Right lobe of liver (tissue), 4 donors: ENCODE measurements around the gene NIPBL.

Source experiments
- POLR2A ChIP-seq: fragments of 450-650 bp; IDR thresholded peaks from one replicate; pipeline ENCODE4 v1.6.1; 2017; ENCODE audit warnings: antibody characterized with exemption, mild to moderate bottlenecking
- TF ChIP-seq, protein P1 (sequence below), 4 donors: fragments of 200-600 bp in 3 of 4; fragments of 450-650 bp in 1 of 4; IDR thresholded peaks; one replicate each; pipeline versions ENCODE4 v1.5.1 to v1.8.0; 2016 to 2022; ENCODE audit warnings: antibody characterized with exemption in 4 of 4, mild to moderate bottlenecking in 2 of 4
- donor health status: DM: no; HTN: no; CAD: no.
- donor health status: DM: no; HTN: no; CAD: no.
- donor health status: DM: no; HTN: yes; CAD: no.

DNA sequence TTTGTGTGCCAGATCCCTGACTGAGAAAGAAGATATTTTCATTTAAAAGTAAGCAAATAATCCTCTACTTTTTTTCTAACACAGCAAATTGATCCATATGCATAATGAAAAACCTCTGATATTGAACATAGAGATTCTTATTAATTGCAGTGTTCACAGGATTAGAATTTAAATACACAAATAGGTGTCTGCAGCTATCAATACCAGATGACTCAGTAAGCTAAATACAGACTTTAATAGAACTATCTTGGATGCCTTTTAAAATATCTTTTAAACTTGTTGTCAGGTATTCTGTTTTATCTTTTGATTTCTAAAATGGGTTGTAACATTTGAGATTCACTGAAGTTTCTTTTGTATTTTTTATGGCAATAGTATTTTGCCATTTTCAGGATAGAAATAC, 43.1 kb downstream of the NIPBL start:
- TF ChIP-seq, protein P1, sequence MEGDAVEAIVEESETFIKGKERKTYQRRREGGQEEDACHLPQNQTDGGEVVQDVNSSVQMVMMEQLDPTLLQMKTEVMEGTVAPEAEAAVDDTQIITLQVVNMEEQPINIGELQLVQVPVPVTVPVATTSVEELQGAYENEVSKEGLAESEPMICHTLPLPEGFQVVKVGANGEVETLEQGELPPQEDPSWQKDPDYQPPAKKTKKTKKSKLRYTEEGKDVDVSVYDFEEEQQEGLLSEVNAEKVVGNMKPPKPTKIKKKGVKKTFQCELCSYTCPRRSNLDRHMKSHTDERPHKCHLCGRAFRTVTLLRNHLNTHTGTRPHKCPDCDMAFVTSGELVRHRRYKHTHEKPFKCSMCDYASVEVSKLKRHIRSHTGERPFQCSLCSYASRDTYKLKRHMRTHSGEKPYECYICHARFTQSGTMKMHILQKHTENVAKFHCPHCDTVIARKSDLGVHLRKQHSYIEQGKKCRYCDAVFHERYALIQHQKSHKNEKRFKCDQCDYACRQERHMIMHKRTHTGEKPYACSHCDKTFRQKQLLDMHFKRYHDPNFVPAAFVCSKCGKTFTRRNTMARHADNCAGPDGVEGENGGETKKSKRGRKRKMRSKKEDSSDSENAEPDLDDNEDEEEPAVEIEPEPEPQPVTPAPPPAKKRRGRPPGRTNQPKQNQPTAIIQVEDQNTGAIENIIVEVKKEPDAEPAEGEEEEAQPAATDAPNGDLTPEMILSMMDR (IDR thresholded peaks at IDR 0.05) = no peak
- no peak for TF ChIP-seq POLR2A
